ENCODE measurements around the gene STMN3. TPM values are rescaled to one million over a fixed set of nuclear protein-coding genes. Genes with fewer than 3 reads are reported as not detected.
"Not testable (repeated sequence)": the region's sequence is repeated elsewhere in the genome, so short reads cannot be mapped to it uniquely, and the experiment has no call there.

STMN3 gene
- total RNA-seq, 1 donor from 2014 or later = 40.8 TPM

DNA sequence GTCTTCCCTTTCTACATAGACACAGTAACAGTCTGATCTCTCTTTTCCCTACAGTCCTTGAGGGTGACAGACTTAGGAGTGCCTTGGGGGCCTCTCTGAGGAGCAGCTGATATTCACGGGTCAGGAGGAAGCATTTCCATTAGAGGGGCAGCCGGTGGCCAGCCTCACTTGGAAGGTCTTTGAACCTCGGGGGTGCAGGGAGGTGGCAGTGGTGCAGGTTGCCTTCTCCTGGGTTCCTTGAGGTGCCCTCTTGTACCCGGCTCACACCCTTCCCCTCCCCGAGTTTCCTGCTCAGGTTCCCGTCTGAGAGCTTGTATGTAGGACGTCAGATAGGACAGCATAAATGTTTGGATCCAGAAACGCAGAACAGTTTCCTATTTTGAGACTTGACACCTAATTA lies 7.4 kb upstream of the STMN3 start:
- H3K36me3 ChIP-seq (ENCODE audit: control insufficient read depth, insufficient read depth, low read length) = peaks cover 1% of the 10 kb centered on the region
- no peak for DNase-seq (ENCODE audit: low read depth)

DNA sequence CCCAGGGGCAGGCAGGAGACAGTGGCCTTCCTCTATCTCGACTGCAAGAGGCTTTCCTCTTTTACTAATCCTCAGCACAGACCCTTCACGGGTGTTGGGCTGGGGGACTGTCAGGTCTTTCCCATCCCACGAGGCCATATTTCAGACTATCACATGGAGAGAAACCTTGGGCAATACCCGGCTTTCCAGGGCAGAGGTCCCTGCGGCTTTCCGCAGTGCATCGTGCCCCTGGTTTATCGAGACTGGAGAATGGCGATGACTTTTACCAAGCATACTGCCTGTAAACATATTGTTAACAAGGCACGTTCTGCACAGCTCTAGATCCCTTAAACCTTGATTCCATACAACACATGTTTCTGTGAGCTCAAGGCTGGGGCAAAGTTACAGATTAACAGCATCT lies 7.0 kb upstream of the STMN3 start:
- H3K4me3 ChIP-seq (ENCODE audit: low read depth, low read length); H3K36me3 ChIP-seq (ENCODE audit: control insufficient read depth, insufficient read depth, low read length); DNase-seq (ENCODE audit: low read depth); H3K27me3 ChIP-seq (ENCODE audit: control insufficient read depth, insufficient read depth, low read length): not testable (repeated sequence)

More for the DNA sequence above, 7.4 kb upstream of the STMN3 start:
- Histone ChIP-seq H3K27me3 (ENCODE audit: control insufficient read depth, insufficient read depth, low read length) (no peaks in the 10 kb centered on the region), H3K4me3 (ENCODE audit: low read depth, low read length) (no peak overlapping the region)
- no peak for TF ChIP-seq CTCF (IDR thresholded peaks at IDR 0.05; ENCODE audit: insufficient read depth, low read length, poor library complexity, severe bottlenecking)

DNA sequence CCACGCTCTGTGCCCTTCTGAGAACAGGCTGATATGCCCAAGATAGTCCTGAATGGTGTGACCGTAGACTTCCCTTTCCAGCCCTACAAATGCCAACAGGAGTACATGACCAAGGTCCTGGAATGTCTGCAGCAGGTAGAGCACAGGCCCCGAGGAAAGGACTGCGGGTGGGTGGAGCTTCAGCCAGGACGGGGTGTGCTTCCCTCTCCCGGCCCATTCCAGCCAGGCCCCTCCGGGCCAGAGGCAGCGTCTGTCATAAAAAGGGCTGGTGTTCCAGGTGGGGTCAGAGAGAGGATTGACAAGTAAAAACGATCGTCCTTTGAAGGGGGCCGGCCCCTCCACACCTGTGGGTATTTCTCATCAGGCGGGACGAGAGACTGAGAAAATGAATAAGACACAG lies 6.1 kb upstream of the STMN3 start:
- DNase-seq (ENCODE audit: low read depth) = no peak
- Histone ChIP-seq H3K27me3 (ENCODE audit: control insufficient read depth, insufficient read depth, low read length) (no peaks in the 10 kb centered on the region), H3K36me3 (ENCODE audit: control insufficient read depth, insufficient read depth, low read length) (no peaks in the 10 kb centered on the region), H3K4me3 (ENCODE audit: low read depth, low read length) (peak overlapping the region; percentile 76)
- no peak for TF ChIP-seq CTCF (IDR thresholded peaks at IDR 0.05; ENCODE audit: insufficient read depth, low read length, poor library complexity, severe bottlenecking)

DNA sequence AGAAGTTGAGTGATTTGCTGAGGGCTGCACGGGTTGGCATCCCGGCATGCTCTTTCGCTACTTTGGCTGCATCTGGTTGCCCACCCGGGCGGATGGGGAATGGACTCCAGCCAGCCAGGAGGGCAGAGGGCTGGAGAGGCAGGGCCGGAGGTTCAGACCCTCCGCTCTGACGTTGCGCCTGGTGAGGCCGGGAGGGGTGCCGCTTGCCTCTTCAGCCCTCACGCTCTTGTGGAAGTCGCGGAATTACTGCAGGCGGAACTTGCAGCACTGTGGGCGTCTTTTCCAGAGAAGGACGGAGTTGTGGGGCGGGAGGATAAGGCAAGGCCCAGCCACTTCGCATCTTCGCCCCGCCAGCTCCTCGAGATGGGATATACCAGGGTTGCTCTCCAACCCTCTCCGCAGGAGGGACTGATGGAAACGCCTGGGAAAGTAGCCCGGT lies 5.5 kb upstream of the STMN3 start:
- H3K36me3 ChIP-seq (ENCODE audit: control insufficient read depth, insufficient read depth, low read length) = no peaks in the 10 kb centered on the region
- TF ChIP-seq CTCF (IDR thresholded peaks at IDR 0.05; ENCODE audit: insufficient read depth, low read length, poor library complexity, severe bottlenecking) = no peak
- H3K27me3 ChIP-seq (ENCODE audit: control insufficient read depth, insufficient read depth, low read length) = no peaks in the 10 kb centered on the region
- DNase-seq (ENCODE audit: low read depth) = no peak
- peak overlapping the region; percentile 76 for H3K4me3 ChIP-seq (ENCODE audit: low read depth, low read length)

DNA sequence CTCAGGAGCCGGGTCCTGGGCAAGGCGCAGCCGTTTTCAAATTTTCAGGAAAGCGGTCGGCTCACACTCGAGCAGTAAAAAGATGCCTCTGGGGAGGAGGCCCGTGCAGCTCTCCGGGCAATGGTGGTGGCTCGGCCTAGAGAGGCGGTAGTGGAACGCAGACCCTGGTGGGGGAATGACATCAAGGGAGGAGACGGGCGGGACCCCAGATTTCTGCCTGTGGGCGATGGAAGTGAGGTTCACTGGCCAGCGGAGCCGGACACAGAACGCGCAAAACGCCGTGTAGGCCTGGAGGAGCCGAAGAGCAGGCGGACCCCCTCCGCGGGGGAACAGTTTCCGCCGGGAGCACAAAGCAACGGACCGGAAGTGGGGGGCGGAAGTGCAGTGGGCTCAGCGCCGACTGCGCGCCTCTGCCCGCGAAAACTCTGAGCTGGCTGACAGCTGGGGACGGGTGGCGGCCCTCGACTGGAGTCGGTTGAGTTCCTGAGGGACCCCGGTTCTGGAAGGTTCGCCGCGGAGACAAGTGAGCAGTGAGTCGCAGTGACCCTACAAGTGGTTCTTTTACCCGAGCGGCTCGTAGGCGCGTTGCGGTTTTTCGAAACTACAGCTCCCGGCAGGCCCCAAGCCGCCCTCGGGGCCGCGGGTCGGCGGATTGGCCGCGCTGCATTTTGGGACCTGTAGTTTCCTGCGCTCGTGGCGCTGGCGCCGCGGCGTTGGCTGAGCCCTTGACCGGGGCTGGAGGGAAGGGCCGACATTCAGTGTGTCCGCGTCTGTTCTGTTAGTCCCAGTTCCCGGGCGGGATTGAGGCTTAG lies 4.9 kb upstream of the STMN3 start, which contains the start of gene RTEL1:
Gene RTEL1, plus strand, starts transcription at position 376 of the 812 bp plus-strand sequence. CDS start 1,091 bp downstream, outside the sequence.
- no peak for TF ChIP-seq CTCF (IDR thresholded peaks at IDR 0.05; ENCODE audit: insufficient read depth, low read length, poor library complexity, severe bottlenecking)
- Histone ChIP-seq H3K27me3 (ENCODE audit: control insufficient read depth, insufficient read depth, low read length) (no peaks in the 10 kb centered on the region), H3K36me3 (ENCODE audit: control insufficient read depth, insufficient read depth, low read length) (no peaks in the 10 kb centered on the region), H3K4me3 (ENCODE audit: low read depth, low read length) (peak within 1 kb of the TSS; percentile 76)
- peak; percentile 56 for DNase-seq (ENCODE audit: low read depth)

- H3K27me3 ChIP-seq (ENCODE audit: control insufficient read depth, insufficient read depth, low read length) = no peaks in the 10 kb centered on the region
- peak overlapping the region; percentile 76 for H3K4me3 ChIP-seq (ENCODE audit: low read depth, low read length)
- TF ChIP-seq CTCF (IDR thresholded peaks at IDR 0.05; ENCODE audit: insufficient read depth, low read length, poor library complexity, severe bottlenecking) = no peak
- DNase-seq (ENCODE audit: low read depth) = no peak
- H3K36me3 ChIP-seq (ENCODE audit: control insufficient read depth, insufficient read depth, low read length) = no peaks in the 10 kb centered on the region
These were observed 4.2 kb upstream of the STMN3 start for GRCh38 chr20:63657260-63657936.

Data from kidney epithelial cell (primary cell).